Keratinocyte (primary cell): ENCODE measurements around the gene HMCN2. TPM values are rescaled to one million over a fixed set of nuclear protein-coding genes. Genes with fewer than 3 reads are reported as not detected.

ENCODE experiments used
- DNase-seq: peaks from one replicate; pipeline ENCODE4 v3.0.0-alpha.2; 2011; ENCODE audit warnings: low read depth, missing footprints, low spot score
- FAIRE-seq: peaks from 2 replicates; lab custom pipeline; 2011; peaks lifted over from hg19 to GRCh38; lab: Jason Lieb, UNC
- H2AFZ ChIP-seq: 2 replicates; pipeline ENCODE4 v1.6.0; 2012; ENCODE audit warnings: low read length, control low read depth, inconsistent platforms; ENCODE audit not compliant: control insufficient read depth
- H3K27ac ChIP-seq: 2 replicates; pipeline ENCODE4 v1.5.1; 2011; ENCODE audit warnings: low read length; ENCODE audit not compliant: control insufficient read depth, insufficient read depth
- H3K27me3 ChIP-seq: 3 replicates; pipeline ENCODE4 v1.6.0; 2011; ENCODE audit warnings: low read length; ENCODE audit not compliant: control insufficient read depth, insufficient read depth; ENCODE audit errors: extremely low read depth
- H3K36me3 ChIP-seq, 2 experiments: 2 replicates in 1 of 2; 3 replicates in 1 of 2; pipeline ENCODE4 v1.5.1; 2011; ENCODE audit warnings: low read length in 2 of 2, mild to moderate bottlenecking in 1 of 2; ENCODE audit not compliant: control insufficient read depth in 2 of 2, insufficient read depth in 2 of 2; ENCODE audit errors: extremely low read depth in 1 of 2
- H3K4me1 ChIP-seq: 3 replicates; pipeline ENCODE4 v1.5.1; 2011; ENCODE audit warnings: low read length; ENCODE audit not compliant: control insufficient read depth, insufficient read depth; ENCODE audit errors: extremely low read depth
- H3K4me2 ChIP-seq: 3 replicates; pipeline ENCODE4 v1.6.0; 2011; ENCODE audit warnings: low read depth, low read length; ENCODE audit not compliant: control insufficient read depth, insufficient read depth; ENCODE audit errors: extremely low read depth
- H3K4me3 ChIP-seq, 3 experiments: fragments of 200-600 bp in 1 of 3; sonication (generic) in 1 of 3; 2 replicates in 2 of 3; 3 replicates in 1 of 3; pipeline ENCODE4 v1.5.1; 2011 to 2016; ENCODE audit warnings: low read length in 3 of 3, mild to moderate bottlenecking in 3 of 3, control low read depth in 2 of 3, inconsistent platforms in 1 of 3, low read depth in 1 of 3, mixed read lengths in 1 of 3, mixed run types in 1 of 3, moderate library complexity in 1 of 3; ENCODE audit not compliant: control insufficient read depth in 2 of 3, insufficient read depth in 2 of 3; ENCODE audit errors: extremely low read depth in 1 of 3
- H3K79me2 ChIP-seq: 2 replicates; pipeline ENCODE4 v1.6.0; 2012; ENCODE audit warnings: low read length; ENCODE audit not compliant: control insufficient read depth, insufficient read depth
- H3K9ac ChIP-seq: 3 replicates; pipeline ENCODE4 v1.6.0; 2011; ENCODE audit warnings: low read length; ENCODE audit not compliant: control insufficient read depth, insufficient read depth; ENCODE audit errors: extremely low read depth
- H3K9me1 ChIP-seq: 3 replicates; pipeline ENCODE4 v1.6.0; 2011; ENCODE audit warnings: low read length; ENCODE audit not compliant: control insufficient read depth, insufficient read depth; ENCODE audit errors: extremely low read depth
- H3K9me3 ChIP-seq: 2 replicates; pipeline ENCODE4 v1.5.1; 2012; ENCODE audit warnings: low read depth, low read length; ENCODE audit not compliant: control insufficient read depth
- H4K20me1 ChIP-seq: 3 replicates; pipeline ENCODE4 v1.6.0; 2011; ENCODE audit warnings: low read length; ENCODE audit not compliant: control insufficient read depth, insufficient read depth; ENCODE audit errors: extremely low read depth
- CTCF ChIP-seq, 3 experiments: IDR thresholded peaks in 1 of 3; conservative IDR thresholded peaks in 1 of 3; optimal IDR thresholded peaks in 1 of 3; 2 replicates in 2 of 3; 3 replicates in 1 of 3; pipeline versions ENCODE3 to v1.5.1; 2011; ENCODE audit warnings: low read length in 3 of 3, mild to moderate bottlenecking in 3 of 3, moderate library complexity in 2 of 3, control low read depth in 1 of 3, inconsistent platforms in 1 of 3; ENCODE audit not compliant: insufficient read depth in 2 of 3; ENCODE audit errors: extremely low read depth in 1 of 3
- EZH2 ChIP-seq: IDR thresholded peaks from one replicate; pipeline ENCODE4 v1.6.1; 2012; ENCODE audit warnings: inconsistent platforms, mild to moderate bottlenecking, low read length, moderate library complexity
- dilution Hi-C: fragments of 300-500 bp; cut with MboI; formaldehyde crosslinking; loops from one replicate; pipeline ENCODE4 v1.7.0; 2020; ENCODE audit warnings: low sequenced_read_pairs; ENCODE audit not compliant: extremely low pct_ligation_motif_present
- polyA plus RNA-seq, 5 experiments: library from polyadenylated mRNA; depleted of rRNA in 3 of 5; stranded (reverse) in 3 of 5; stranded (forward) in 1 of 5; unstranded in 1 of 5; fragments of >200 nt; gene quantifications; 1 replicate in 1 of 5; 2 replicates in 3 of 5; 3 replicates in 1 of 5; pipeline versions ENCODE4 v1.2.1 to v1.2.3, GENCODE V29; 2011 to 2012; ENCODE audit warnings: missing spikeins in 2 of 5, low read depth in 1 of 5, low replicate concordance in 1 of 5

The HMCN2 gene
- polyA plus RNA-seq, 1 donor (not counting 4 experiments of a cell fraction or from before 2014, with no cell fraction given): not detected

- Histone ChIP-seq H3K9ac (no peak overlapping the region), H3K9me1 (no peaks in the 10 kb centered on the region), H3K79me2 (no peaks in the 10 kb centered on the region), H3K4me1 (no peaks in the 10 kb centered on the region), H3K27me3 (no peaks in the 10 kb centered on the region), H2AFZ (no peak overlapping the region), H3K4me3 (no peak overlapping the region), H3K27ac (no peak overlapping the region), H3K36me3 (no peaks in the 10 kb centered on the region), H3K9me3 (no peaks in the 10 kb centered on the region), H4K20me1 (no peaks in the 10 kb centered on the region), H3K4me2 (no peak overlapping the region)
- TF ChIP-seq CTCF (optimal IDR thresholded peaks at IDR 0.05 in 1 of 3, IDR thresholded peaks at IDR 0.05 in 1 of 3, conservative IDR thresholded peaks at IDR 0.05 in 1 of 3; ENCODE audit: extremely low read depth in 1 of 3, insufficient read depth in 2 of 3, low read length in 3 of 3) (no peak), EZH2 (no peak)
- no peak for FAIRE-seq
- no peak for DNase-seq
- dilution Hi-C loops: no loop called here
These were observed 9.6 kb downstream of the HMCN2 start for GRCh38 chr9:130275156-130275555.

GRCh38 chr9:130276121-130276520 is 10.6 kb downstream of the HMCN2 start:
- FAIRE-seq (no peak), DNase-seq (no peak)
- no peaks in the 10 kb centered on the region for H4K20me1 ChIP-seq
- no peaks in the 10 kb centered on the region for H3K27me3 ChIP-seq
- H3K36me3 ChIP-seq: no peaks in the 10 kb centered on the region
- H3K4me2 ChIP-seq: no peak overlapping the region
- no peak overlapping the region for H3K27ac ChIP-seq
- H3K9me1 ChIP-seq: no peaks in the 10 kb centered on the region
- no peak overlapping the region for H3K4me3 ChIP-seq
- no peaks in the 10 kb centered on the region for H3K79me2 ChIP-seq
- no peaks in the 10 kb centered on the region for H3K9me3 ChIP-seq
- H2AFZ ChIP-seq: no peak overlapping the region
- TF ChIP-seq CTCF (optimal IDR thresholded peaks at IDR 0.05 in 1 of 3, IDR thresholded peaks at IDR 0.05 in 1 of 3, conservative IDR thresholded peaks at IDR 0.05 in 1 of 3; ENCODE audit: extremely low read depth in 1 of 3, insufficient read depth in 2 of 3, low read length in 3 of 3): no peak
- TF ChIP-seq EZH2: no peak
- H3K4me1 ChIP-seq: no peaks in the 10 kb centered on the region
- no peak overlapping the region for H3K9ac ChIP-seq
- dilution Hi-C loops: no loop called here
